Measurements from ENCODE around the gene SASH1. TPM values are rescaled to one million over a fixed set of nuclear protein-coding genes. Genes with fewer than 3 reads are reported as not detected.
"Not testable (repeated sequence)": the region's sequence is repeated elsewhere in the genome, so short reads cannot be mapped to it uniquely, and the experiment has no call there.

SASH1 gene
- total RNA-seq, 2 donors from 2014 or later = 21.0 to 49.8 TPM

DNA sequence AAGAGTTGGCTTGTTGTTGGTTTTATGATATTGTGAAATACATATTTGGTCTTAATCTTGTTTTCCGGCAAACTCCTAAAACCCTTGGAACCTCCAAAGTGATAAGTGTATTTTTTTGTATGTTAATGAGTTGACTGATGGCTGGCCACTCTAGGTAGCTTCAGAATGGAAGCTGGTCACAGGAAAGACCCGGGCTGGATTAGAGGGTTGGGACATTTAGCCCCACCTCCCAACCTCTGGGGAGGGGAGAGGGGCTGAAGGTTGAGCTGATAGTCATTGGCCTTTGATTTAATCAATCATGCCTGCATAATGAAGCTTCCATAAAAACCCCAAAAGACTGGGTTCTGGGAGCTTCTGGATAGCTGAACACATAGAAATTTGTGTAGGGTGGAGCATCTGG lies 42.7 kb downstream of the SASH1 start:
- TF ChIP-seq, protein P1, sequence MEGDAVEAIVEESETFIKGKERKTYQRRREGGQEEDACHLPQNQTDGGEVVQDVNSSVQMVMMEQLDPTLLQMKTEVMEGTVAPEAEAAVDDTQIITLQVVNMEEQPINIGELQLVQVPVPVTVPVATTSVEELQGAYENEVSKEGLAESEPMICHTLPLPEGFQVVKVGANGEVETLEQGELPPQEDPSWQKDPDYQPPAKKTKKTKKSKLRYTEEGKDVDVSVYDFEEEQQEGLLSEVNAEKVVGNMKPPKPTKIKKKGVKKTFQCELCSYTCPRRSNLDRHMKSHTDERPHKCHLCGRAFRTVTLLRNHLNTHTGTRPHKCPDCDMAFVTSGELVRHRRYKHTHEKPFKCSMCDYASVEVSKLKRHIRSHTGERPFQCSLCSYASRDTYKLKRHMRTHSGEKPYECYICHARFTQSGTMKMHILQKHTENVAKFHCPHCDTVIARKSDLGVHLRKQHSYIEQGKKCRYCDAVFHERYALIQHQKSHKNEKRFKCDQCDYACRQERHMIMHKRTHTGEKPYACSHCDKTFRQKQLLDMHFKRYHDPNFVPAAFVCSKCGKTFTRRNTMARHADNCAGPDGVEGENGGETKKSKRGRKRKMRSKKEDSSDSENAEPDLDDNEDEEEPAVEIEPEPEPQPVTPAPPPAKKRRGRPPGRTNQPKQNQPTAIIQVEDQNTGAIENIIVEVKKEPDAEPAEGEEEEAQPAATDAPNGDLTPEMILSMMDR (IDR thresholded peaks at IDR 0.05) = no peak
- no peak for TF ChIP-seq POLR2A (IDR thresholded peaks at IDR 0.05)
- 39 to 43% methylated on average over 2 of the region's 2 CpGs for WGBS, 2 donors
- Histone ChIP-seq H3K27ac (no peak overlapping the region), H3K27me3 (no peaks in the 10 kb centered on the region), H3K36me3 (replicated peaks in 1 of 2; ENCODE audit: insufficient read depth in 1 of 2, low read depth in 2 of 2) (no peaks in the 10 kb centered on the region), H3K4me1 (no peaks in the 10 kb centered on the region), H3K9me3 (no peaks in the 10 kb centered on the region), H3K4me3 (no peak overlapping the region)
- intact Hi-C loops (cut with DNase I) = no loop called here
- no peak for DNase-seq
- ATAC-seq = no peak

DNA sequence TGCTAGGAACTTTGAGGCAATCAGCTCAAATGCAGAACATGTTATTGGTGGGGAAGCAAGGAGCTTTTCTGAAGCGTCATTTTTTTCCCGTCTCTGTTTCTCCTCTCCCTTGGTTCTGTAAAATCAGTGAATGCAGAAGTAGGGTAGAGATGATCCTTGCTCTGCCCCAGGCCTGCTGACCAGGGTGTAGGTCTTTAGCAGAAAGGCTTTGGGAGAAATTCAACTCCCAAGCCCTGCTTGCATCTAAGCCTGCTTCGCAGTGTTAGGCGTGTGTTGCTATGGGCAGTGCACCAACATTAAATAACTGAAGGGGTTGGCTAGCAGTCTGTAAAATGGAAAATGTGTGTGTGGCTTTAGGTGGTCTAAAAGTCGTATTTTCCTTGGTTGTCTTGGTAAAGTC lies 45.9 kb downstream of the SASH1 start:
- DNase-seq (no peak), ATAC-seq (no peak)
- WGBS, 2 donors = 76 to 86% methylated on average over 5 of the region's 5 CpGs
- H3K27me3 ChIP-seq = no peaks in the 10 kb centered on the region
- no peak overlapping the region for H3K27ac ChIP-seq
- no peaks in the 10 kb centered on the region for H3K36me3 ChIP-seq (replicated peaks in 1 of 2; ENCODE audit: insufficient read depth in 1 of 2, low read depth in 2 of 2)
- H3K4me1 ChIP-seq = peaks cover 6% of the 10 kb centered on the region
- H3K4me3 ChIP-seq = no peak overlapping the region
- intact Hi-C loops (cut with DNase I) = no loop called here
- H3K9me3 ChIP-seq = no peaks in the 10 kb centered on the region
- TF ChIP-seq, protein P1 (IDR thresholded peaks at IDR 0.05) = no peak
- TF ChIP-seq POLR2A (IDR thresholded peaks at IDR 0.05) = no peak

DNA sequence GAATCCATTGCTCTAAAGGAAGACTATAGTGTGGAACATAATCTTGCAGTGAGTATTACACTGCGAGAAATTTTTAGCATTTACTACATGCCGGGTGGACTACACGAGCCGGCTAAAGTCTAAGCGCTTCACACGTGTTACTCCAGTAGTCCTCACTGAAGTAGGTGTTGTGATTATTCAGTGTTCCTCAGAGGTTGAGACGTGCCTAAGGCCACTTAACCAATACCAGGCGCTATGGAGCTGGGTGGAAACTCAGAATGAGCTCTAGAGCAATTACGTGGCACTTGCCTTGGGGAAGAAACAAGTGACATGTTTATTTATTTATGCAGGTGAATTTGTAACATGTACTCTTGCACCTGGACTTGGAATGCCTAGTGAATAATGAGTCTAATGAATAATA lies 46.4 kb downstream of the SASH1 start:
- H3K9me3 ChIP-seq = no peaks in the 10 kb centered on the region
- H3K27ac ChIP-seq = no peak overlapping the region
- H3K36me3 ChIP-seq (replicated peaks in 1 of 2; ENCODE audit: insufficient read depth in 1 of 2, low read depth in 2 of 2) = no peaks in the 10 kb centered on the region
- peaks cover 8% of the 10 kb centered on the region for H3K4me1 ChIP-seq
- ATAC-seq (no peak), DNase-seq (no peak)
- intact Hi-C loops (cut with DNase I) = no loop called here
- no peak overlapping the region for H3K4me3 ChIP-seq
- WGBS, 2 donors = 87 to 89% methylated on average over 9 of the region's 9 CpGs
- H3K27me3 ChIP-seq = no peaks in the 10 kb centered on the region
- no peak for TF ChIP-seq POLR2A (IDR thresholded peaks at IDR 0.05)
- TF ChIP-seq, protein P1 (IDR thresholded peaks at IDR 0.05) = no peak

DNA sequence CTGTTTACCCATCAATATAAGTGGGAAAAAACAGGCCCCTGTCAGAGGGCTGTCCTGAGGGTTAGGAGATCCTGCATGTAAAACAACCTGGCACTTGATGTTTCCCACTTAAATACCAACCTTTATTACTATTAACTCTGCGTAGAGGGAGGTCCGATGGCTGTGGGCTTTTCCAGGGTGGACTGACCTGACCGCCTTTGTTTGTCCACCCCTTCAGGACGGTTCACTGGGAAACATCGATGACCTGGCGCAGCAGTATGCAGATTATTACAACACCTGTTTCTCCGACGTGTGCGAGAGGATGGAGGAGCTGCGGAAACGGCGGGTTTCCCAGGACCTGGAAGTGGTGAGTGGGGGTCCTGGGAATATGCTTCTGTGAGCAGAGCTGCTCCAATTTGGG lies 47.3 kb downstream of the SASH1 start:
- no peak overlapping the region for H3K4me3 ChIP-seq
- TF ChIP-seq POLR2A (IDR thresholded peaks at IDR 0.05) = no peak
- TF ChIP-seq, protein P1 (IDR thresholded peaks at IDR 0.05) = no peak
- intact Hi-C loops (cut with DNase I) = no loop called here
- no peaks in the 10 kb centered on the region for H3K36me3 ChIP-seq (replicated peaks in 1 of 2; ENCODE audit: insufficient read depth in 1 of 2, low read depth in 2 of 2)
- no peaks in the 10 kb centered on the region for H3K9me3 ChIP-seq
- 96 to 97% methylated on average over 12 of the region's 12 CpGs for WGBS, 2 donors
- ATAC-seq = no peak
- no peak for DNase-seq
- no peaks in the 10 kb centered on the region for H3K27me3 ChIP-seq
- no peak overlapping the region for H3K27ac ChIP-seq
- H3K4me1 ChIP-seq = peaks cover 10% of the 10 kb centered on the region

DNA sequence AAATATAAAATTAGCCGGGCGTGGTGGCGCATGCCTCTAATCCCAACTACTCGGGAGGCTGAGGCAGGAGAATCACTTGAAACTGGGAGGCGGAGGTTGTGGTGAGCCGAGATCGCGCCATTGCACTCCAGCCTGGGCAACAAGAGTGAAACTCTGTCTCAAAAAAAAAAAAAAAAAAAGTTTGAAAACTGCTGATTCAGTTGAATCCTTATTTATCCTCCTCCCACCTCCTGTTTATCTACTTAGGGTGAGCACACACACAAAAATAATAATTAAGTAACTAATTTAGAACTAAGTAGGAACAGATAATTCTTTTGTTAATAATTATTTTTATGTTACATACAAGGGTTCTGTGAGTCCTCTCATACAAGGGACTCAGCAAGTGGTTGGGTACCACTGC lies 49.5 kb downstream of the SASH1 start:
- H3K27me3 ChIP-seq; H3K27ac ChIP-seq; ATAC-seq; intact Hi-C loops (cut with DNase I); DNase-seq; H3K4me1 ChIP-seq; H3K4me3 ChIP-seq; H3K9me3 ChIP-seq; H3K36me3 ChIP-seq (replicated peaks in 1 of 2; ENCODE audit: insufficient read depth in 1 of 2, low read depth in 2 of 2): not testable (repeated sequence)
- 83 to 99% methylated on average over 8 of the region's 8 CpGs for WGBS, 2 donors

All from body of pancreas (tissue), 4 donors.